D721Med (cell line): ENCODE data around the gene EZH2.

Source experiments
- DNase-seq: peaks from one replicate; pipeline ENCODE4 v3.0.0; 2011; ENCODE audit warnings: low spot score; ENCODE audit not compliant: insufficient read length
- FAIRE-seq: peaks from 2 replicates; lab custom pipeline; 2011; peaks lifted over from hg19 to GRCh38; lab: Jason Lieb, UNC
- CTCF ChIP-seq: IDR thresholded peaks from 2 replicates; pipeline ENCODE4 v1.5.1; 2012; ENCODE audit warnings: mild to moderate bottlenecking, control low read depth; ENCODE audit not compliant: insufficient read depth; ENCODE audit errors: missing control alignments

Gene EZH2

GRCh38 chr7:148831782-148832181, 52.3 kb downstream of the EZH2 start:
- no peak for FAIRE-seq

DNA sequence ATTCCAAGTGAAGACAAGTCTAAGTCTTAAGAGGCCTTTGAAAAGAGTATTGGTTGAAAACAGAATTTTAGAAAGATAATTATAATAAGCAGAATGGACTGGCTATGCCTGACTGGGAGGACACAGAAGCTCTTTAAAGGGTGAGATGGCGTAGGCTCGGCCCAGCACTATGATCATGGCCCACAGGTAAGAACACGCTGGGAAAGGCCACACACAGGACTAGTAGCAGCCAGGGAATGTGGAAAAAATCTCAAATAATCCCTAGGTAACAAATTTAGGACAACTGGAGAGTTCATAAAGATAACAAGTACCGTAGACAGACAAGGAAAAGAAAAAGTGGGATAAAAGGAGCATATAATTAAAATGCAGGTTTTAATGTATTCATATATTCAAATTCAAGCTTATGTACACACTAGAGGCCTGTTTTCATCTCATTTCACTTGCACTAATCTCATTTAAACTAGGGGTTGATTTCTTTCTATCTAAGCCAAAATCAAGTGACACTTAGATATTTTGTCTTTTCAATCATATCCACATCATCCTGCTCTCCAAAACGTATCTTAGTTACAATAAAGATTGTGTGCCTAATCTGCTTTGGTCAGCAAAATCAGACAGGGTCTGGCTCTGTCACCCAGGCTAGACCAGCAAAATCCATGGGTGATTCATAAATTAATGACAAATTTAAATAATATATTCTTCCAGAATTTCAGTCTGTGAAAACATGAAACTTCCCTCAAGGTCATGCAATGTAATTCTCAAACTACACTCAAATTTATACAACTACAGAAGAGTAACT, 53.0 kb downstream of the EZH2 start:
- TF ChIP-seq CTCF = no peak
- no peak for DNase-seq
- FAIRE-seq = peak; percentile 53

More at GRCh38 chr7:148831782-148832181, 52.3 kb downstream of the EZH2 start:
- no peak for TF ChIP-seq CTCF
- DNase-seq = no peak

GRCh38 chr7:148828965-148829364, 55.1 kb downstream of the EZH2 start:
- DNase-seq (no peak), FAIRE-seq (peak; percentile 29)
- no peak for TF ChIP-seq CTCF

- DNase-seq (no peak), FAIRE-seq (peak; percentile 16)
- no peak for TF ChIP-seq CTCF
Measured at GRCh38 chr7:148825338-148825737, 58.8 kb downstream of the EZH2 start.

GRCh38 chr7:148824864-148825263, 59.2 kb downstream of the EZH2 start:
- DNase-seq = no peak
- TF ChIP-seq CTCF = no peak
- no peak for FAIRE-seq

- TF ChIP-seq CTCF = no peak
Measured at GRCh38 chr7:148821422-148821821, 62.7 kb downstream of the EZH2 start.

DNA sequence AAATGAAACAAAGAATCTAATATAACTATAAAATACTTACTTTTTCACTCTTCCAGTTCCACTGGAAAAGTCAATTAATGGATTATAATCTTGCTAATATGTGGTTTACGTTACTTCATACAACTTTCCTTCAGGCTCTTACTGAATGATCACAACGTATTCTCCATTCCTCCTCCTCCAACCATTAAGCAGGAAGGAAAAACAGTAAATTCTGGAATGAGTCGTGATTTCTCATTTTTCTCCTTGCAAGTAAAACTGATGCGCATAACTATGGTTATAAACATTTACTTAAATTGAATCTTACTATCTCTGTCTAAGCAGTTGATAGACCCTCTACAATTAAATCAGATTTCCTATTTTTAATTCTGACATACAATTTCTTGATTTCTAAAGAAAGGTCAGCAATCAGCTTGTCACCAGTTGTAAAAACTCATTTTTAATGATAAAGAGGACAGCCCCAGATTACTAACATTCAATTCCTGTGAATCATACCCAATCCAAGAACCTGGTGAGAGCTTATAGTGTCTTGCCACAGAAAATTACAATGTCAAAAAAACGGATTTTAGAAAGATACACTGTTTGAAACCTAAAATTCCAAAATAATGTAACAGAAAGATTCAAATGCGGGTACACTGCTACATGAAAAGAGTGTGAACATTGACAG, 64.3 kb downstream of the EZH2 start:
- FAIRE-seq (no peak), DNase-seq (no peak)
- no peak for TF ChIP-seq CTCF

More at GRCh38 chr7:148821422-148821821, 62.7 kb downstream of the EZH2 start:
- no peak for FAIRE-seq
- DNase-seq = no peak
